ENCODE measurements around the gene COL21A1. TPM values are rescaled to one million over a fixed set of nuclear protein-coding genes. Genes with fewer than 3 reads are reported as not detected.

Gene COL21A1
- total RNA-seq, 1 donor from 2014 or later: 24.5 TPM

GRCh38 chr6:56055081-56055704, 192.2 kb downstream of the COL21A1 start:
- intact Hi-C loops (cut with DNase I): no loop called here
- Histone ChIP-seq H3K27me3 (no peaks in the 10 kb centered on the region), H3K27ac (no peak overlapping the region), H3K36me3 (peaks cover 3 to 4% of the 10 kb centered on the region in 2 donors), H3K4me1 (no peaks in the 10 kb centered on the region), H3K9me3 (no peaks in the 10 kb centered on the region), H3K4me3 (no peak overlapping the region)
- DNase-seq (ENCODE audit: low spot score in 2 of 2): no peak
- no peak for TF ChIP-seq CTCF (IDR thresholded peaks at IDR 0.05)

GRCh38 chr6:56051202-56051598, 196.2 kb downstream of the COL21A1 start:
- H3K36me3 ChIP-seq: no peaks in the 10 kb centered on the region
- DNase-seq (ENCODE audit: low spot score in 2 of 2): no peak
- H3K4me1 ChIP-seq: peaks cover 0 to under 1% of the 10 kb centered on the region in 2 donors
- H3K27ac ChIP-seq: no peak overlapping the region
- no peaks in the 10 kb centered on the region for H3K9me3 ChIP-seq
- no peak overlapping the region for H3K4me3 ChIP-seq
- no peak for TF ChIP-seq CTCF (IDR thresholded peaks at IDR 0.05)
- intact Hi-C loops (cut with DNase I): no loop called here
- no peaks in the 10 kb centered on the region for H3K27me3 ChIP-seq

- no peak for TF ChIP-seq CTCF (IDR thresholded peaks at IDR 0.05)
- Histone ChIP-seq H3K4me1 (peaks cover 0 to 5% of the 10 kb centered on the region in 2 donors), H3K27me3 (no peaks in the 10 kb centered on the region), H3K4me3 (no peak overlapping the region), H3K36me3 (no peaks in the 10 kb centered on the region), H3K9me3 (no peaks in the 10 kb centered on the region), H3K27ac (no peak overlapping the region)
- intact Hi-C loops (cut with DNase I): no loop called here
- DNase-seq (ENCODE audit: low spot score in 2 of 2): no peak
Measured at GRCh38 chr6:56050530-56051201, 196.7 kb downstream of the COL21A1 start.

GRCh38 chr6:56048601-56049000, 198.8 kb downstream of the COL21A1 start:
- H3K36me3 ChIP-seq: no peaks in the 10 kb centered on the region
- H3K4me3 ChIP-seq: no peak overlapping the region
- TF ChIP-seq CTCF (IDR thresholded peaks at IDR 0.05): no peak
- no peaks in the 10 kb centered on the region for H3K9me3 ChIP-seq
- H3K4me1 ChIP-seq: peaks cover 0 to 5% of the 10 kb centered on the region in 2 donors
- H3K27me3 ChIP-seq: no peaks in the 10 kb centered on the region
- H3K27ac ChIP-seq: no peak overlapping the region
- DNase-seq (ENCODE audit: low spot score in 2 of 2): no peak
- intact Hi-C loops (cut with DNase I): loop anchor here (5.0 kb wide), 1 partner anchor 199 kb away; the partner anchor contains the start of gene COL21A1

GRCh38 chr6:56047931-56048540, 199.3 kb downstream of the COL21A1 start:
- intact Hi-C loops (cut with DNase I): loop anchor here (5.0 kb wide), 1 partner anchor 199 kb away; the partner anchor contains the start of gene COL21A1
- peaks cover 0 to 5% of the 10 kb centered on the region in 2 donors for H3K4me1 ChIP-seq
- no peaks in the 10 kb centered on the region for H3K9me3 ChIP-seq

More at GRCh38 chr6:56047931-56048540, 199.3 kb downstream of the COL21A1 start:
- Histone ChIP-seq H3K36me3 (no peaks in the 10 kb centered on the region), H3K27me3 (no peaks in the 10 kb centered on the region), H3K27ac (no peak overlapping the region), H3K4me3 (no peak overlapping the region)
- no peak for DNase-seq (ENCODE audit: low spot score in 2 of 2)
- no peak for TF ChIP-seq CTCF (IDR thresholded peaks at IDR 0.05)
